ENCODE measurements around the gene SLC35F4. TPM values are rescaled to one million over a fixed set of nuclear protein-coding genes. Genes with fewer than 3 reads are reported as not detected.

The SLC35F4 gene
- total RNA-seq, 1 experiment from 2014 or later = not detected

GRCh38 chr14:57785058-57785457 lies 80.8 kb downstream of the SLC35F4 start:
- Histone ChIP-seq H2AFZ (ENCODE audit: low read length) (no peak overlapping the region), H2BK5ac (ENCODE audit: insufficient read length, low read length) (no peak overlapping the region), H2BK20ac (ENCODE audit: low read depth, low read length, poor library complexity, severe bottlenecking) (no peak overlapping the region), H3K27ac (ENCODE audit: insufficient read length, low read depth, low read length) (no peak overlapping the region), H3K56ac (ENCODE audit: insufficient read length, low read depth, low read length) (no peak overlapping the region), H3K14ac (ENCODE audit: insufficient read depth, low read length) (no peak overlapping the region), H2AK5ac (ENCODE audit: insufficient read length, low read length) (no peak overlapping the region), H4K5ac (ENCODE audit: insufficient read length, low read depth, low read length) (no peak overlapping the region), H3K4ac (ENCODE audit: low read depth, low read length) (no peak overlapping the region), H2BK120ac (ENCODE audit: low read depth, low read length, poor library complexity, severe bottlenecking) (no peak overlapping the region), H3K23ac (ENCODE audit: insufficient read length, low read depth, low read length) (no peak overlapping the region), H3K4me2 (ENCODE audit: insufficient read depth, insufficient read length, low read length) (no peak overlapping the region), H3K18ac (ENCODE audit: insufficient read length, low read depth, low read length) (no peak overlapping the region), H4K8ac (replicated peaks; ENCODE audit: insufficient read length, low read depth, low read length) (no peak overlapping the region), H4K20me1 (ENCODE audit: control insufficient read depth, insufficient read depth, insufficient read length) (no peaks in the 10 kb centered on the region), H3K27me3 (ENCODE audit: insufficient read depth, low read length) (no peaks in the 10 kb centered on the region), H3K9ac (ENCODE audit: extremely low read depth, insufficient read length, low read length) (no peak overlapping the region), H3K23me2 (ENCODE audit: insufficient read length, low read depth, low read length, poor library complexity, severe bottlenecking) (no peaks in the 10 kb centered on the region), H3K79me2 (ENCODE audit: insufficient read depth, low read length) (no peaks in the 10 kb centered on the region), H3K4me1 (ENCODE audit: insufficient read depth, low read length) (no peaks in the 10 kb centered on the region), H3K9me3 (ENCODE audit: control insufficient read depth, low read depth, low read length) (no peaks in the 10 kb centered on the region), H3K79me1 (ENCODE audit: insufficient read depth, low read depth, low read length, poor library complexity, severe bottlenecking) (no peaks in the 10 kb centered on the region), H3T11ph (ENCODE audit: low read length) (no peak overlapping the region), H2BK12ac (ENCODE audit: insufficient read length, low read depth, low read length) (no peak overlapping the region), H4K91ac (ENCODE audit: insufficient read length, low read depth, low read length) (no peak overlapping the region), H2BK15ac (ENCODE audit: low read depth, low read length) (no peak overlapping the region)
- Mint-ChIP-seq H3K4me3 (no peak overlapping the region), H3K9me3 (peaks cover 31 to 36% of the 10 kb centered on the region in 2 experiments), H3K36me3 (ENCODE audit: insufficient read depth in 1 of 3, low read depth in 3 of 3) (peaks cover 3 to 37% (median 9%) of the 10 kb centered on the region in 3 experiments; a peak in 5 of 7 replicates), H3K4me1 (peaks cover 5 to 10% of the 10 kb centered on the region in 2 experiments; a peak in 3 of 4 replicates), H3K27me3 (ENCODE audit: low read depth) (peaks cover 1% of the 10 kb centered on the region; the same call in 1 of the 2 replicates), H3K27ac (no peak overlapping the region; a peak in 1 of 7 replicates)
- no peak for TF ChIP-seq CTCF (conservative IDR thresholded peaks at IDR 0.05)
- no peak for DNase-seq
- WGBS (ENCODE audit: extremely low coverage, insufficient read length, low lambda C conversion rate) = no CpG with 5 or more reads among the region's 3 CpGs
